ENCODE results near the gene RIMKLB. TPM values are rescaled to one million over a fixed set of nuclear protein-coding genes. Genes with fewer than 3 reads are reported as not detected.

The RIMKLB gene
- total RNA-seq, 1 experiment from 2014 or later, result 87.7 TPM

GRCh38 chr12:8675591-8676036, 22.2 kb upstream of the RIMKLB start:
- H4K8ac ChIP-seq (replicated peaks; ENCODE audit: insufficient read length, low read depth, low read length), result no peak overlapping the region
- TF ChIP-seq CTCF (conservative IDR thresholded peaks at IDR 0.05), result no peak
- H3K56ac ChIP-seq (ENCODE audit: insufficient read length, low read depth, low read length), result no peak overlapping the region
- Mint-ChIP-seq H3K4me3 (no peak overlapping the region), H3K36me3 (ENCODE audit: insufficient read depth in 1 of 3, low read depth in 3 of 3) (no peaks in the 10 kb centered on the region; a peak in 1 of 7 replicates), H3K27me3 (ENCODE audit: low read depth) (no peaks in the 10 kb centered on the region), H3K27ac (0 out of 7 replicates have a peak overlapping the region, but pooled peaks of 1 of the 3 experiments have one; percentile 20), H3K9me3 (peaks cover 4 to 5% of the 10 kb centered on the region in 2 experiments; a peak in 2 of 5 replicates), H3K4me1 (peaks cover 7 to 13% of the 10 kb centered on the region in 2 experiments)
- H3K4ac ChIP-seq (ENCODE audit: low read depth, low read length), result no peak overlapping the region
- no peak overlapping the region for H4K91ac ChIP-seq (ENCODE audit: insufficient read length, low read depth, low read length)
- H3K18ac ChIP-seq (ENCODE audit: insufficient read length, low read depth, low read length), result no peak overlapping the region
- H2BK5ac ChIP-seq (ENCODE audit: insufficient read length, low read length), result no peak overlapping the region
- no peak overlapping the region for H3K27ac ChIP-seq (ENCODE audit: insufficient read length, low read depth, low read length)
- no peaks in the 10 kb centered on the region for H3K27me3 ChIP-seq (ENCODE audit: insufficient read depth, low read length)
- no peaks in the 10 kb centered on the region; the same call in 1 of the 2 replicates for H3K4me1 ChIP-seq (ENCODE audit: insufficient read depth, low read length)
- H2AFZ ChIP-seq (ENCODE audit: low read length), result no peak overlapping the region
- no peak overlapping the region for H2BK12ac ChIP-seq (ENCODE audit: insufficient read length, low read depth, low read length)
- no peaks in the 10 kb centered on the region for H3K9me3 ChIP-seq (ENCODE audit: control insufficient read depth, low read depth, low read length)
- H2BK120ac ChIP-seq (ENCODE audit: low read depth, low read length, poor library complexity, severe bottlenecking), result no peak overlapping the region
- no peaks in the 10 kb centered on the region for H3K79me1 ChIP-seq (ENCODE audit: insufficient read depth, low read depth, low read length, poor library complexity, severe bottlenecking)
- no peak overlapping the region for H3T11ph ChIP-seq (ENCODE audit: low read length)
- H4K5ac ChIP-seq (ENCODE audit: insufficient read length, low read depth, low read length), result no peak overlapping the region
- DNase-seq, result no peak
- whole genome bisulfite sequencing (ENCODE audit: extremely low coverage, insufficient read length, low lambda C conversion rate), result no CpG with 5 or more reads among the region's 3 CpGs
- no peaks in the 10 kb centered on the region for H3K23me2 ChIP-seq (ENCODE audit: insufficient read length, low read depth, low read length, poor library complexity, severe bottlenecking)
- H3K4me2 ChIP-seq (ENCODE audit: insufficient read depth, insufficient read length, low read length), result no peak overlapping the region
- H2BK20ac ChIP-seq (ENCODE audit: low read depth, low read length, poor library complexity, severe bottlenecking), result no peak overlapping the region
- no peaks in the 10 kb centered on the region for H4K20me1 ChIP-seq (ENCODE audit: control insufficient read depth, insufficient read depth, insufficient read length)
- no peak overlapping the region for H3K14ac ChIP-seq (ENCODE audit: insufficient read depth, low read length)
- H2AK5ac ChIP-seq (ENCODE audit: insufficient read length, low read length), result no peak overlapping the region
- H3K23ac ChIP-seq (ENCODE audit: insufficient read length, low read depth, low read length), result no peak overlapping the region
- H3K79me2 ChIP-seq (ENCODE audit: insufficient read depth, low read length), result no peaks in the 10 kb centered on the region
- no peak overlapping the region for H3K9ac ChIP-seq (ENCODE audit: extremely low read depth, insufficient read length, low read length)
- H2BK15ac ChIP-seq (ENCODE audit: low read depth, low read length), result no peak overlapping the region

All from H9 (cell line).